SK-N-MC (cell line): ENCODE results near the gene BLNK.

Experiments used
- EZH2 ChIP-seq: fragments of 200-600 bp; sonication (generic); IDR thresholded peaks from one replicate; pipeline ENCODE4 v1.6.1; 2017; ENCODE audit warnings: antibody characterized with exemption
- FOXP2 ChIP-seq: optimal IDR thresholded peaks from 2 replicates; pipeline ENCODE3; 2011; ENCODE audit warnings: mild to moderate bottlenecking, moderate library complexity; ENCODE audit not compliant: insufficient read depth; ENCODE audit errors: extremely low read length, control extremely low read depth
- POLR2AphosphoS5 ChIP-seq: IDR thresholded peaks from 2 replicates; pipeline ENCODE4 v1.6.1; 2012; ENCODE audit warnings: mild to moderate bottlenecking, low read depth, low read length, borderline replicate concordance

DNA sequence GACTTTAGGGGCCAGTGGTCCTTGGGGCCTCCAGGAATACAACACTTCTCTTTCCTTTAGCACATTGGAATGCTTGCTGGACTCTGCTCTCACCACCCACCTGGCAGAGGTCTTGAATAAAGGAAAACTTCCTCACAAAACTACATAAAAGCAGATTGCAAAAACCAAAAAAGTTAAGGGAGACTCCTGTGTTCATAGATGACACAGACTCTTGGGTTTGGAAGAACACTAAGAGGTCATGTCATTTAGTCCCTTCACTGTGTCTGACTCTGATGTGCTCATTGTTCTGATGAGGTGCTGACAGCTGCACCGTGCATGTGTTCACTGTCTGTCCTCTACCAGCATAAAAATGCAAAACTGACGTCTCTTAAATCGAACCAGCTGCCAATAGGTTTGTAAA is 11.4 kb downstream of the BLNK start:
- TF ChIP-seq EZH2 (no peak), POLR2AphosphoS5 (no peak), FOXP2 (no peak)
